OCI-M2 (cell line): ENCODE results near the gene NELFCD.
"Not testable (repeated sequence)": the region's sequence is repeated elsewhere in the genome, so short reads cannot be mapped to it uniquely, and the experiment has no call there.

Experiments used
- DNase-seq: peaks from one replicate; lab custom pipeline; 2025; ENCODE audit not compliant: unreplicated experiment; lab: John Stamatoyannopoulos, UW

Gene NELFCD

DNA sequence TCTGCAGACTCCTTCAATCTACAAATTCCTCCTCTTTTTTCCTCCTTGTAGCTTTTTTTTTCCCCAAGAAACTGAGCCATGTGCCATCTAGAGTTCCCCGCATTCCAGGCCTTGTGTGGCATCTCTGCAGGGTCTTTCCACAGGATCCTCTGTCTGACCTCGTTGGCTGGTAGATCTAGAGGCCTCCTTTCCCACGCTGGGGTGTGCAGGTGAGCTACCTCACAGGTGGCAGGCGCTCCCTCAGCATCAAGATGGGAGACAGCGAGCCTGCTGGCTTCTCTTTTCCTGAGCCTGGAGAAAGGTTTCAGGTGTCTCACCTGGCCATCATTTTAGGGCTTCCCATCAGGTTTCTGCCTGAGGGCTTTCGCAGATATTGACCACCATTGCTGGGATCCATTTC lies 9.6 kb upstream of the NELFCD start:
- DNase-seq = no peak

DNA sequence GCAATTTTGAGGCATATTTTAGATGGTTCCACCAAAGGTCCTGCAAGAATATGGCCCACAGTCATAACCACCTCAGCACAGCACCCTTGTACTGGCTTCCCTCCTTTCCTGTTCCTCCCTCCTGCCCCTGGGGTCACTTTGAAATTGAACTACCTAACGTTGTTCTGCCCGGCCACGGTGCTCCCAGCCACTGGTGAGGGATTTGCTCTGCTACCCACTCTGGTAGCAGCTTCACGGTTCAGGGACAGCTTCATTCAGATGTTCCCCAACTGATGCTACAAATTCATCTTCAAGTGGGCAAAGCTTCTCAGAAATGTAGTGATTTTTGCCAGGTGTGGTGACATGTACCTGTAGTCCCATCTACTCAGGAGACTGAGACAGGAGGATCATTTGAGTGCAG lies 7.9 kb upstream of the NELFCD start:
- DNase-seq = no peak

- no peak for DNase-seq
Measured at GRCh38 chr20:58973866-58974265, 7.2 kb upstream of the NELFCD start.

DNA sequence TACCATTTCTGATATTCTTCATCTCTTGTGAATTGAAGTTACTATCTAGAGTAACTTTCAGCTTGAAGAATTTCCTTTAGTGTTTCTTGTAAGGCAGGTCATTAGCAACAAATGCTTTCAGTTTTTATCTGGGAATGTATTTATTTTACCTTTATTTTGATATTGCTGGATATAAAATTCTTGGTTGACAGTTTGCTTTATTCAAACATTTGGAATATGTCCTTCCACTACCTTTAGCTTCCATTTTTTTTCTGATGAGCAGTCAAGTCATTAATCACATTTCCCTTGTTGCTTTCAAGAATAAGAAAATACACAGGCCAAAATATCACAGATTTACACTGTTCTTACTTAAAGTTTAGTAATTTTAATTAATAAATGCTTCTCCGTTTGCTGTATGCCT lies 5.7 kb upstream of the NELFCD start:
- no peak for DNase-seq

- no peak for DNase-seq
Measured at GRCh38 chr20:58976061-58976730, 4.9 kb upstream of the NELFCD start.

GRCh38 chr20:58978351-58979190 lies 2.5 kb upstream of the NELFCD start:
- DNase-seq = no peak

- DNase-seq = no peak
Measured at GRCh38 chr20:58981628-58982364, 740 bp downstream of the NELFCD start.

DNA sequence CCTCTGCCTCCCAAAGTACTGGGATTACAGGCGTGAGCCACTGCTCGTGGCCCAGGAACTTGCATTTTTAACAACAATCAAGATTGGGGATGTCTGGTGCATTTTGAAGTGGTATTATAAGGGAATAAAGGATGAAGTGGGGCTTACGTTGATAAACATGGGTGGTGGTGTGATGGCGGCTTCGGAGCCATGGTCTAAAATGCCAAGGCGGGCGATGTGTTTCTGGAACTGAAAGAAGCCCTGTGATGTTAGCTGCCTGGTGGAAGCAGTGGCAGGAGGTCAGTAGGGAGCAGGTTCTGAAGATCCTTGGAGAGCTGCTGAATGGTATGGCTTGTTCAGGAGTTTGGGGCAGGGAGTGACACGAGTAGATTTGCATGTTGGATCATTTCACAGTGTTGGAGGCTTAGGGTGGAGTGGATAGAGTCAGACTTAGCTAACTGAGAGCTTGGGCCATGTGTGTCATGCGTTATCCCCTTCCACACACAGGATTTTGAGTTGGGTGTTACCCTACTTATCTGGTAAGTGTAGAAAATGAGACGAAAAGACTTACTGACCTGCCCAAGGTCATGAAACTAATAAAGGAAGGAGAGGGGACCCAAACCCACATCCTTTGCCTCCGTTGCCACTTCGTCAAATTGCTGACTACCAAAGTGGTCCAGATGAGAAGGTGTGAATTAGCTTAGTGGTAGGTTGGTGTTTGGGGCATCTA lies 1.5 kb downstream of the NELFCD start:
- DNase-seq = no peak

- DNase-seq = not testable (repeated sequence)
Measured at GRCh38 chr20:58983115-58983468, 2.0 kb downstream of the NELFCD start.

GRCh38 chr20:58984691-58985090 lies 3.6 kb downstream of the NELFCD start:
- no peak for DNase-seq

- no peak for DNase-seq
Measured at GRCh38 chr20:58985656-58986055, 4.6 kb downstream of the NELFCD start.

DNA sequence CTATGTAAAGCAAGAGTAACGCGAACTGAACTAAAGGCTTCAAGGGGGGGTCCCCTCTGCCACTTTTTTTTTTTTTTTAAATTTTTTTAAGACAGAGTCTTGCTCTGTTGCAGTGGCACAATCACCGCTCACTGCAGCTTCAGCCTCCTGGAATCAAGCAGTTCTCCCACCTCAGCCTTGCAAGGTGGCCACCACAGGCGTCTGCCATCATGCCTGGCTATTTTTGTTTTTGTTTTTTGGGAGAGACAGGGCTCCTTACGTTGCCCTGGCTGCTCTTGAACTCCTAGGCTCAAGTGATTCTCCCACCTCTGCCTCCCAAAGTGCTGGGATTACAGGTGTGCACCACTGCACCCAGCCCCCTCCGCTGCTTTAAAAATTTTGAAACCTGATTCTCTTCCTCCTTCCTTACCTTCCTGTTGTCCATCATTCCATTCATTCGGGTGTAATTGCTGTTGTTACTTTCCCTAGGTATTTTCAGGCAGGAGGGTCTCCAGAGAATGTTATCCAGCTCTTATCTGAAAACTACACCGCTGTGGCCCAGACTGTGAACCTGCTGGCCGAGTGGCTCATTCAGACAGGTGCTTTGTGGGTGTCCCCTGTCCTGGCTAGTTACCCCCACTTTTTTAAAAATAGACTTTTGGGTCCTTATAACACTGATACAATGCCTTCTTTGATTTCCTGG lies 5.4 kb downstream of the NELFCD start:
- no peak for DNase-seq

DNA sequence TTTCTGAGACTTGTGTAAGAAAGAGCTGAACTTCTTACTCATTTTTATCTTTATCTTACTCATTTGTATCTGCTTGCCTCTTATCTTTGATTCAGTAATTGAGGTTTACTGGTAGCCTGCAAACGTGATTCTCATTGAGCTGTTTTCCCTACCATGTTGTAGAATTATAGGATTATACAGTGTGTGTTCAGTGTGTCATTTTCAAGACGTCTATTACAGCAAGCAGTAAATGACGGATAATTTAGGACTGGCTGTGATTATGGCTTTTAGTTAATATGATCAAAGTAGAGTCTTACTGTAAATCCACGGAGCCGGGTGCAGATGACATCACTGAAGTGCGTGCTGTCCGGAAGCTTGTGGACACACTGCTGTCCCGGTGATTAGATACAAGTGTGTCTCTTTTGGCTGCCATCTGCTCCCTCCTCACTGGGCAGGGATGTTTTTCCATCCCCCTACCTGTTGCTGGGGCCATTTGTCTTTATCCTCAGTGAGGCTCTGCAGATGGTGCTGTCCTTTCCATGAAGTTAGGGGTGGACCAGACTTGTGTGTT lies 6.0 kb downstream of the NELFCD start:
- no peak for DNase-seq

GRCh38 chr20:58987790-58988564 lies 6.9 kb downstream of the NELFCD start:
- no peak for DNase-seq

- DNase-seq = no peak
Measured at GRCh38 chr20:58988565-58988882, 7.5 kb downstream of the NELFCD start.

- DNase-seq = no peak
Measured at GRCh38 chr20:58989196-58989595, 8.1 kb downstream of the NELFCD start.

DNA sequence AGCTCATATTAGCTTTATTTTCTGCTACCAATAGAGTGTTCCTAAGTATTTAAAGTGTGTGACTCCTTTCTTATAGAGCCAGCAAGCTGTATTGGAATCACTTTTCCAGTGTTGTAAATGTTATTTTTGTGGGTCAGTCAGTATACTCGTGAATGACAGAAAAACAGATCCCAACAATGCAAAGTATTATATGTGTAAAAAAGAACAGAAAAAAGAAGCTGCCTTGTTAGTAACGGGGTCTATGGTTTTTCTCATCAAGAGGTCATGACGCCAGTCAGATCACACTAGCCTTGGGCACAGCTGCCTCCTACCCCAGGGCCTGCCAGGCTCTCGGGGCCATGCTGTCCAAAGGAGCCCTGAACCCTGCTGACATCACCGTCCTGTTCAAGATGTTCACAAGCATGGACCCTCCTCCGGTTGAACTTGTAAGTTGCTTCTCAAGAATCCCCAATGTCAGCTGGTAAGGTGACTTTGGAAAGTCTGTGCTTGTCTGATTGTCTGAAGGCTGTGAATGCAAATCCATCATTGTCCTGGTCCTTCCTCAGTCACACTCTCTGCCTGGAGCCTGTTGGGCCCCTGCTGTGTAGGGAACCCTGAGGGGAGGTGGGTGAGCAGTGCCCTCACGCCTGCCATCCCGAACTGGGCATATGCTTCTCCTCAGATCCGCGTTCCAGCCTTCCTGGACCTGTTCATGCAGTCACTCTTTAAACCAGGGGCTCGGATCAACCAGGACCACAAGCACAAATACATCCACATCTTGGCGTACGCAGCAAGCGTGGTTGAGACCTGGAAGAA lies 9.8 kb downstream of the NELFCD start:
- DNase-seq = no peak

- DNase-seq = no peak
Measured at GRCh38 chr20:58991715-58992114, 10.7 kb downstream of the NELFCD start.

GRCh38 chr20:58992911-58993310 lies 11.9 kb downstream of the NELFCD start:
- DNase-seq = no peak
